ENCODE results near the gene USP32. TPM values are rescaled to one million over a fixed set of nuclear protein-coding genes. Genes with fewer than 3 reads are reported as not detected.
A peak's percentile ranks its signal among the peaks of the same experiment; 100 is the strongest.

The USP32 gene
- total RNA-seq, 1 donor from 2014 or later, result 41.6 TPM

DNA sequence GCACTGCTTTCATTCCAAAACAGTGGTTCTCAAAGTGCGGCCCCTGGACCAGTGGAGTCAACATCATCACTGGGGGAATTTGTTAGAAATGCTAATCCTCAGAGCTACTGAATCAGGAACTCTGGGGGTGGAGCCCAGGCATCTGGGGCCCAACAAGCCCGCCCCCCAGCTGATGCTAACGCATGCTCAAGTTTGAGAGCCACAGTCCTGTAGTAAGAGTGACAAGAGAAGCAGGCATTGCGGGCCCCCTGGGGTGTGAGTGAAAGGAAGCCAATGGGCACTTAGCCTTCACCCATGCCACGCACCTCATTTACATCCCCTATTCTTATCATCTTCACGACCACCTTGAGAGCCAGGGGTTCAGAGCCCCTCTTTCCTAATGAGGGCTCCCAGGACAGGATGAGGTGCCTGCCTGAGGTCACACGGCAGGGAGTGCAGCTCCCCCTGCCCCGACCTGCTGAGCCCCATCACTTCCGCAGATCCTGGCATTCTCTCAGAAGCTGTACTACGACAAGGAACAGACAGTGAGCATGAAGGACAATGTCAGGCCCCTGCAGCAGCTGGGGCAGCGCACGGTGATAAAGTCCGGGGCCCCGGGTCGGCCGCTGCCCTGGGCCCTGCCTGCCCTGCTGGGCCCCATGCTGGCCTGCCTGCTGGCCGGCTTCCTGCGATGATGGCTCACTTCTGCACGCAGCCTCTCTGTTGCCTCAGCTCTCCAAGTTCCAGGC is 233.0 kb downstream of the USP32 start:
- no peak for DNase-seq (ENCODE audit: low read depth, low spot score)

DNA sequence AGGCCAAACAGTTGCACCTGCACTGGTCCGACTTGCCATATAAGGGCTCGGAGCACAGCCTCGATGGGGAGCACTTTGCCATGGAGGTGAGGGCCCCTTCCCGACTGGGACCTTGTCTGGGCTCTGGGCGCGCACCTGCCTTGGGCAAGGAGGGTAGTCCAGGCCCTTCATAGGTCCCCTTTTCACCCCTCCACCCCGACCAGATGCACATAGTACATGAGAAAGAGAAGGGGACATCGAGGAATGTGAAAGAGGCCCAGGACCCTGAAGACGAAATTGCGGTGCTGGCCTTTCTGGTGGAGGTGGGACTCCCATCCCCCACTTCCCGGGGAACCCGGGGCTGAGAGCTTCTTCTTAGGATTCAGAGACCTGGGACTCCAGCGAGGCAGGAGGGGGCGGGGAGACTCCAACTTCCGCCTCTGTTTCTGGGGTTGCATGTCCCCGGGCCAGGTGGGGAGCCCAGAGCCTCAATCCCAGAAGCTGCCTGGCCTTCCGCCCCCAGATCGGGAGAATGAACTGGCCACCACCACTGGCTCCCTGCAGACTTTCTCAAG is 234.4 kb downstream of the USP32 start:
- DNase-seq (ENCODE audit: low read depth, low spot score), result no peak

DNA sequence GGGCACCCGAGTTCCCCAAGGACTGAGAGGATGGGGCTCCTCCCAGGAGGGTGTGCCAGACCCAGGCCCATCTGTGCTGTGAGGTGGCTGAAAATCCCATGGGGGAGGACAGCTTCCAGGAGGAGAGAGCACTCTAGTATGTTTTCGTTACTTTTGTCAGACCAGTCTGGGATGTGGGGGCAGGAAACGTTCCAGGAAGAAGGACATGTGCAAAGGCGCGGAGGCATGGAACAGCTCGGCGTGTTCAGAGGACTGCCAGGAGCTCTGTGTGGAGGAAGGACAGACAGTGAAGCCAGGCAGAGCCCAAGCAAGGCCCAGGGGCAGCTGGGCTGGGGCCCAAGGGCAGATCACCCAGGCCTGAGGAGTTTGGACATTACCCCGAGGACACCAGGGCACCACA is 235.2 kb downstream of the USP32 start:
- DNase-seq (ENCODE audit: low read depth, low spot score), result no peak

DNA sequence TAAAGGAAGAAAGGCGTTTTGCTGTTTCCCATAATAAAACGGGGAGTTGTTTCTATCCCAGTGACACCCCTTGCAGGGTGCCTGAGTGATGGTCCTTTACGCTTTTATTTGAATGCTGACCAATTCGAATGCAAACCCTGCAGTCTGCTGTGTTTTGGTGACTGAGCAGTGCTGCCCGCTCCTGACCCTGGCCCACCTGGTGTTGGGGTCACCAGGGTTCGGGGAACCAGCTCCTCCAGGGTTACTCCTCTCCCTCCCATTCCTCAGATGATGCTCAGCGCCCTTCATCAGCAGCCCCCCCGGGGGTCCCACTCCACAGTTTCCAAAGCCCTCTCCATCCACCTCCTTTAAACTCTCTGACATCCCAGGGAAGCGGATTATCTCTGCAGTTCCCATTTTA is 236.1 kb downstream of the USP32 start:
- DNase-seq (ENCODE audit: low read depth, low spot score), result no peak

DNA sequence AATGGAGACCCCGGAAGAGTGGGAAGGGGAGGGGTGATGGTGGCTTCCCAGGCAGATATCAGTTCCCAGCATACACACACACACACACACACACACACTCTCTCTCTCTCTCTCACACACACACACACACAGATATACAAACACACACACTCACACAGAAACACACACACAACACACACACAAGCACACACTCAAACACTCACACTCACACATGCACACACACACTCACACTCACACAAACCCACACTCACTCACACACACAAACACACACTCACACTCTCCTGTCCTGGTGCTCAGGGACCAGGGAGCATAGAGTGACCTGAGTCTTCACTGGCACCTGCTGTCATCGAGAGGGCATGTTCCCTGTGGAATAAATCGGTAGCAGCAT is 236.5 kb downstream of the USP32 start:
- no peak for DNase-seq (ENCODE audit: low read depth, low spot score)

DNA sequence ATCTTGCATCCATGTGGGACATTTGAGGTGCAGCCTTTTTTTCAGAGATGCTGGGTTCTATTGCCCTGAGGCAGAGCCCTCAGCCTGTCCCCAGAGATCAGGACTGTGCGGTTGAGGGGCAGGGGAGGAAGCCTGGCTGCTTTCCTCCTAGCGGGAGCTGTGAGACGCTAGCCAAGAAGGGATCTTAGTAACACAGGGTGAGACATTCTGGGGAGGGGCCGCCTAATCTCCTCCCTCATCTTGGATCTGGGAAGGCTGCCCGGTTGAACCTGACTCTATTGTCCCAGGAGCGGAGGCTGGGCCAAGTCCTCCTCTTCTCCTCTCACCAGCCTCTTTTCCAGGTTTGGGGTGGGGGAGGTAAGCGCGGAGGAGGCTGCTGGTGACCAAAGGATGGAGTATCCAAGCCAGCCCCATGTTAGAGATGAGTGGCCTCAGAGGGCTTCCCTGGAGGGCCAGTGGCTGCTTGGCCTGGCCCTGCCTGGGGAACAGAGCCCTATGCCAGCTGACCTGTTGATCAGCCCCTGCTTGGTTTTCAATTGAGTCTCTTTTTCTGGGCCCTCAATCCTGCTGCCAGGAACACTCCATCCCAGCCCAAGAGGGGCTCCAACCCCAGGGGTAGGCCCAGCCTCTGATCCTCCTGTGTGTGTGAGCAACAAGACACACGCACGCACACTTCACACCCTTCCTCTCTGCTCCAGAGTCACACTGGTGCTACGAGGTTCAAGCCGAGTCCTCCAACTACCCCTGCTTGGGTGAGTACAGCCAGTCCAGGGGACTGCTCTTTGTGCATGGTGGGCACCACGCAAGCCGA is 237.1 kb downstream of the USP32 start:
- no peak for DNase-seq (ENCODE audit: low read depth, low spot score)

DNA sequence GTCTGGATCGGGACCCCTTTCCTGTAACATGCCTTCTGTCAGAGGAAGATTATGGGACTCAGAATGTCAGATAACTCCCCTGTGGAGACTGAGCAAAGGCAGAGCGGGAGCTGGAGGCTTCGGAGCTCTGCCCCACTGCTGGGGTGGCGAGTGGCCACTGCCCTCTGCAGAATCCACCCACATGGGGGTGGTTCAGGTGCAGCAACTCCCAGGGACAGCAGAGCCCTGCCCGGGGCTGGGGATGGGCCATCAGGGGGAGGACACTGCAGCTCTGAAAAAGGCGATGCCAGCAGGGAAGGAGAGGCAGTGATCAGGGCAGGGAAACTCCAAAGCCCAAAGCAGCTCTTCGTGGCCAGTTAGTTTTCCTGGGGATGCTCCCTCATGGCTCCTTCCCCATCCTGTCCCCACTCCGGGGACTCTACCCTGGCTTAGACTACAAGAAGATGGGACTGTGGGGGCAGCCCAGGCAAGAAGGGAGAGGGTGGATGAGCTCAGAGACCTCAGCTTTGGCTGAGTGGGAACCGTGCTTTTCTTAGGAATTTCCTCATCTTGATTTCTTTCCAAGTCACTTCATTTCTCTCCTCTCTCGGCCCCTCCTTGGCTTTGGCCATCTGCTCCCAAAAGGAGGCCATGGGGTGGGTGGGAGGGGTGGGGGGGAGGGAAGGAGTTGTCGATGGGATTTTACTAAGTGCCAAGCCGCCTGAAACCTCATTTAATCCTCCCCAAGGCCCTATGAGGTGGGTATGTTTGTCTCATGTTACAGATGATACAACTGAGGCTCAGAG is 238.1 kb downstream of the USP32 start:
- no peak for DNase-seq (ENCODE audit: low read depth, low spot score)

DNA sequence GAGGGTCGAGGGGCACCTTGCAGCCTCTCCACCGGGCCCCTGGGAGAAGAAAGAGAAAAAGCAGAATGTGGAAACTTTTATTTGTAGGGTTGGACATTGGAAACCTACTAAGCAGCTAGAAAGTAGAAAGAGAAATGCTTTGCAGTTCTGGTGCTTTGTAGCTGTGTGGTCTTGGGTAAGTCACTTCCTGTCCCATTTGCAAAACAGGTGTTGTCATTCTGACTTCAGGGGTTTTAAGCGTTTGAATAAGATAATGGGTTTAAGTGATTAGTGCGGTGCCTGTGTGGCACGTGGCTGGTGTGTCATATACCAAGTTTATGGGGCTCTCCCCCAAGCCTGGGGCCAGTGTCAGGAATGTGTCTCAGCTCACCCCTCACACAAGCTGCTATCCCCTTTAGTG is 240.6 kb downstream of the USP32 start:
- DNase-seq (ENCODE audit: low read depth, low spot score), result no peak

DNA sequence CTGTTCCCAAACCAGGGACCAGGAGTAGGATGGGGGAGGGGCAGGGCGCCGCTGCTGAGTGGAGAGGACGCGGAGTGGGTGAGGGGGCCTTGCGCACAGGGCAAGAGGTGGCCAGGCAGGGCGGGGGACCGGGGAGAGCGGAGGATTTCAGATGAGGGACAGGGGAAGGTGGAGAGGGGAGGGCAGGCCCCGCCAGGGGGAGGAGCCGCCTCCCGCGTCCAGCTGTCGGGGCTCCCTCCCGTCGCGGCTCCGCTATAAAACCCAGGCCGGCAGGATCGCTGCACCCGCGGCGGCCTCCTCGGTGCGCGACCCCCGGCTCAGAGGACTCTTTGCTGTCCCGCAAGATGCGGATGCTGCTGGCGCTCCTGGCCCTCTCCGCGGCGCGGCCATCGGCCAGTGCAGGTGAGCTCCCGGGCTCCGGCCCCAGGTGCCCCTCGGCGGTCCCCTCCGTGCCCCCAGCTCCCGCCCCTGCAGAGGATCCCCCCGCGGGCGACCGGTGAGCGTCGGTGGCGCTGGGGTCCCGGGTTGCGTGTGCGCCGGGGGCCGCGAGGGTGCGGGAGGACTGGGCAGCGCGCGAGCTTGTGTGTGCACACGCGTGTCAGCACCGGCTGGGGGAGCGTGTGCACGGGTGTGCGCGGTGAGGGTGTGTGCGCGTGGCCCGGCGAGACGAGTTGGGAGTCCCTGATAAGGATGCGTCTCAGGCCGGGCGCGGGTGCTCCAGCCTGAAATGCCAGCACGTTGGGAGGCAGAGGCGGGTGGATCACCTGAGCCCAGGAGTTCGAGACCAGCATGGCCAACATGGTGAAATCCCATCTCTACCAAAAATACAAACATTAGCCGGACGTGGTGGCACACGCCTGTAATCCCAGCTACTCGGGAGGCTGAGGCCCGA is 242.0 kb downstream of the USP32 start, which contains the start of gene CA4:
CA4 (plus strand) TSS at position 283 of the 892 bp plus-strand sequence; CDS start at position 345, 62 bp downstream.
- DNase-seq (ENCODE audit: low read depth, low spot score), result no peak

DNA sequence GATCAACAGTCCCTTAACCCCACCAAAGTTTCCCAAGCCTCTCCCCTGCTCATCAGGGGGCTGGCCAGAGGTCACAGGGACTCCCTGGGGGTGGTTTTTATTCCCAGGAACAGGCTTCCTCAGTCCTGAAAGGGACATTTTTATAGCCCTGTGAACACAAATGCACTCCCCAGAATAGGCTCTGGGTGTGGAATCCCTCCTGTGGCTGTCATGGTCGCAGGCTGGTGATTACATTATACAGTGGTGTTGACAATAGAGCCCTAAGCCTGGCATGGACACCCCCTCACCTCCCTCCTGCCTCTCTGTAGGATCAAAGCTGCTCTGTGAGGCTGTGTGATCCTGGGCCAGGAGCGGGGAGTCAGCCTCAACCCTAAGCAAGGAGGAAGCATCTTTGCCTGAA is 243.6 kb downstream of the USP32 start:
- no peak for DNase-seq (ENCODE audit: low read depth, low spot score)

DNA sequence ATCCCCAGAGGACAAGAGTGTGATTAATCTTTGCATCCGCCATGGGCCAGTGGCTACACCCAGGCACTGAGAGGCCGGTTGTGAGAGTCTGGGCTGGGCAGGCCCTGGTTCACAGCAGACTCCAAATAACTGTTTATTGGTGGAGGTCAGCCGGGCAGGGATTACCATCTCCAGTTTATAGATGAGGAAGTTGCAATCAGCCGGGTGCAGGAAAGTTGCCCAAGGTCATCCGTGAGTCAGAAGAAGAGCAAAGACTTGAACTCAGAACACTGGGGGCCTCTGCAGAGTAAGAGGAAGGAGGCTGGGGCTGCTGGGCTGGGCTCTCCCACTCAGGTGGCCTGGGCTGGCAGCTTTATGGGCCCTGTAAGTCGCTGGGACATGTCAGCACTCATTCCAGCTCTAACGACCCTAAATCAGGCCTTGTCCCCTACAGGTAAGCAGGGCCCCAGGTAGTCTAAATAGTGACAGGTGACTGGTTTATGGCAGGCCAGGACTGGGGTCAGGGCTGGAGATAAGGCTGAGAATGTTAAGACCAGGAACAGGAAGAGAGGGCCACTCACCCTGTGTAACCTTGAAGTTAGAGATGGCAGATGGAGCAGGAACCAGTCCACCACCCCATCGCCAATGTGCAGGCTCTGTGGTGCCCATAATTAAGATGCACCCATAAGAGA is 244.2 kb downstream of the USP32 start:
- no peak for DNase-seq (ENCODE audit: low read depth, low spot score)

DNA sequence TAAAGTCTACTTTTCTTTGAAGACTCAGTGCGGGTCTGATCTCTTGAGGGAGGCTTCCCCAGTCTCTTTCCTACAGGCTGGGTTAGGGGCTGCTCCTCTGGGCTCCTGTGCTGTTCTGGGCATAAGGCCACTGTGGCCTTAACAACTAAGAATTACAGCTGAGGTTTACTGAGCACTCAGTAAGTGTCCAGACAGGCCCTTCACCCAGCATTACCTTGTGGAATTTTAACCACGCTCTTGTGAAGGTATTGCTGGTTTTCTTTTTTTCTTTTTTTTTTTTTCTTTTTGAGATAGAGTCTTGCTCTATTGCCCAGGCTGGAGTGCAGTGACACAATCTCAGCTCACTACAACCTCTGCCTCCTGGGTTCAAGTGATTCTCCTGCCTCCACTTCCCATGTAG is 245.7 kb downstream of the USP32 start:
- DNase-seq (ENCODE audit: low read depth, low spot score), result no peak

DNA sequence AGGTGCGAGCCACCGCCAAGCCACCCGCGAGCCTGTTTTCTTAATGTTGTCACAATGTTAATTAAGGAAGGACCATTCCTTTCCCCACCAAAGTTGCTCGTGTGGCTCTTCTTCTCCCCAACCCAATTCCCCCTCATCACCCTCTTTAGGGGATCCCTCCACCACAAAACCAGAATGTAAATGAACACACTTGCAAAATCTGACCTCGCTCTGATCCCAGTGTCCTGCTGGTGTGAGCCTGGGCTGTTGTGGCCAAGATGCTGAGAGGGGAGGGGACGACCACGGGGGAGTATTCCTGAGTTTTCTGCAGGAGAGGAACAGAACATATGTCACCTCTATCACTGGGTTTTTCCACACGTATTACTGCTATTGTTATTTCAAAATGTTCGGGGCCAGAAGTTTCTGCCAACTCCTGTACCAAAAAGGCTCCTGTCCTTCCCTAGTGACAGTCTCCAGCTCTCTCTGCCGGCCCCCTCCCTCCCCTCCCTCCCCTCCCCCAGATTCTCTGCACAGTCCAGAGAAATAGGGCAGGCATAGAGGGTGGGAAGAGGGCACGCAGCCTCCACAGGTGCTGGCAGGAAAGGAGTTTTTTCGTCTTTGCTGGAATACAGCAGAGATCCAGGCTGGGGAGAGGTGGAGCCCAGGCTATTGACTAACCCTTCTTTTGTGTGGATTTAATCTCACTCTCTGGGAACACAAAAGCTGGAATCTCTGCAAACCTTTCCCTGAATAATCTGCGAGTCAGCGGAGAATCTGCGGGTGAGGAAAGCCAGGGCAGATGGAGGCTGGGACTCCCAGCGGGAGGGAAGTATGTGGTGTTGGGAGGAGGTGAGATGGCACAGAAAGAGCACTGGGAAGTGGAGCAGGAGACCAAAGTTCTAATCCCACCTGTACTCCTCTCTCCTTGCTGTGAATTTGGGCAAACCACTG is 246.7 kb downstream of the USP32 start:
- no peak for DNase-seq (ENCODE audit: low read depth, low spot score)

DNA sequence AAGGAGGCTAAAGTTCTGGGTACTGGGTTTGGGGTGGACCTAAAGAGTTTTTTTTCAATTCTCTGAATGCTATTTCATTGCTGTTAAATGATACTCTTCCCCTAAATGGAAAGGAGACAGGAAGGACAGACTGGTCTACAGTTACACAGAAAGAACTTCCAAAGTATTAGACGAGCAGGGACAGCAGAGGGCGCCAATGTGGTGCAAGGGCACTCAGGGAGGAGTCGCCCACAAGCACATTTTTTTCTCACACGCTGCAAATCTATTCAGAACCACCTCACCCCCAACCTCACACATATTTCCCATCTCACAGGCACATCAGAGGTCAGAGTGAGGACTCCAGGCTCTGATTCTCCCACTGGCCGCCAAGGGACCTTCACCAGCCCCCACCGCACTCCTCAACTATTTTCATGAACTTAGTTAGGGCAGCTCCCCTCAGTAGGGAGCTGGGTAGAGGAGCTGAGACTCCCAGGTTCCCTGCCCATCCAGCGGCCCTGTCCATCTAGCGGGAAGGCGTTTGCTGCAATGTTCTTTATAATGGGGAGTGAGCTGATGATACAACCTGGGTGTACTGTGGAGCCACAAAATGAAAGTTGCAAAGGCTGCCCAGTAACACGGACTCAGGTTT is 248.9 kb downstream of the USP32 start:
- DNase-seq (ENCODE audit: low read depth, low spot score), result peak; percentile 66

DNA sequence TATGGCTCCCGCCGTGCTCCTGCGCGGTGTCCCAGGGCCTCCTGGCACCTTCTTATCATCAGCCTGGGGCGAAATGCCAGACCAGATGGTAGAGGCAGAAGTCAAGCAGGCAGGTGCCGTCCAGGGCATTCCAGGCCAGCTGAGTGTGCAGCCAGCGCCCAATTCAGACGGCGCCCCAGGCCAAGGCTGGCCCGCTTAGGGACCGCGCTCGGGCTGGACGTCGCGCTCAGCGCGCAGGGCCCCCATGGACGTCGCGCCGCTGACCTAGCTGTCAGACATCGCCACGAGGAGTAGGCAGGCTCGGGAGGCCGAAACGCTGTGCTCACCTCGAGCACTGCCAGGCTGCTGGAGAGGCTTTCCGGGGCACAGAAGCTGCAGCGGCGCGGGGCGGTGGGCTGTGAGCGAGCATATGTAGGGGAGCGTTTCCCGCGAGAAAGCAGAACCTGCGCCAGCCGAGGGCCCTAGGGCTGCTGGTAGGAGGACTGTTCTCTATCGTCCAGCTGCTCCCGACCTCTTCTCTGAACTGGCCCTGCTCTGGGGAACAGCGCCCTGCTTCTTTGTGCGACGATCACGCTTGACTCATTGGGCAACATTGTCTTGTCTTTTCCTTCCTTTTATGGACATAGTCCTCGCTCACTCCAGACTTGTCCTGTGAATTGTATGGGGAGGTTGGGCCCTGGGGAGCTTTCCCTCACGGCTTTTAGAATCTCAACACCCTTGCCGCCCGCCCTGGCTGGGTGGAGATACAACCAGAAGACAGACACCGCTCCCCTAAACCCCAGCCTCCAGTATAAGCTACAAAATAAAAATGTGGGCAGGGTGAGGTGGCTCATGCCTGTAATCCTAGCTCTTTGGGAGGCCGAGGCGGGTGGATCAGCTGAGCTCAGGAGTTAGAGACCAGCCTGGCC is 250.6 kb downstream of the USP32 start:
- no peak for DNase-seq (ENCODE audit: low read depth, low spot score)

DNA sequence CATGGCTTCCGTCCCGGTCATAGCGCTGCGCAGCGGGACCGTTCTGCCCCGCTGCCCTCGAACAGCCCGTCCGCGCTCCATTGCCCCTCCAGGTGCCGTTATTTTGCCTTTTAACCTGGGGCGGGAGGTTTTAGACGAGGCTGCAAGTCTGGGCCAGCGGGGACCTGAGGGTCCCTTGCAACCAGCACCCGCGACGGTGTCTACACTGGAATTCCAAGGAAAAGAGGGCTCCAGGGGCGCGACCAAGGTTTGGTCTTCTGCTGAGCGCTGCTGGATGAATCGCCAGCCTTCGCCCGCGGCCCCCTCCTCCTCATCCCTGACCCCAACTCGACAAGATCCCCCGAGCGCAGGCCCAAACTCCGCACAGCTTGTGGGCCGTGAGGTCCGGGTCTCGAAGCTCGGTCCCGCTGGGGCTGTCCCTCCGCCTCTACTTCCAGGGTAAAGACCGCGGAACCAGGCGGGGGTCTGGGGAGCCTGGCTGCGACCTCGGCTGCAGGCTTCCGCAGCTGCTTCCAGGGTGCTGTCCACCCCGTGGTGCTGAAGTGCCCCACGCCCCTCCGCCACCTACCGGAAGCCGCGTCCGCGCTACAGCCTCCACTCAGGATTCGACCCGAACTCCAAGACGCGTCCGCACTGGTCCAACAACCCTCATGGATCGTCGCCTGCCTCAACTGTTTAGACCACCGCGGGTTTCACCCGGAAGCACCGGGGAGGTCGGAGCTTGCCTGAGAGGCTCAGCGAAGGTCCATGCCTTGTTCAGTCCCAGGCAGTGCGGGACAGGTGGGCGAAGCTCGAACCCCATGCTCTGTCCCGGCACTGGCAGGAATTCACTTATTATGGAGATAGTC is 252.3 kb downstream of the USP32 start:
- no peak for DNase-seq (ENCODE audit: low read depth, low spot score)

Data from pulmonary artery endothelial cell (primary cell).